Endodermal cell (in vitro differentiated cells): ENCODE results near the gene MAML1. TPM values are rescaled to one million over a fixed set of nuclear protein-coding genes. Genes with fewer than 3 reads are reported as not detected.
"Not testable (repeated sequence)": the region's sequence is repeated elsewhere in the genome, so short reads cannot be mapped to it uniquely, and the experiment has no call there.

Experiments used
- DNase-seq: peaks from one replicate; pipeline ENCODE4 v3.0.0-alpha.2; 2017
- H3K27ac ChIP-seq: 2 replicates; pipeline ENCODE4 v1.5.1; 2013; ENCODE audit warnings: mild to moderate bottlenecking, low read depth, low read length, moderate library complexity
- H3K27me3 ChIP-seq: 2 replicates; pipeline ENCODE4 v1.6.1; 2013; ENCODE audit warnings: mild to moderate bottlenecking, low read length, moderate library complexity; ENCODE audit not compliant: insufficient read depth, control insufficient read depth, poor library complexity, severe bottlenecking
- H3K36me3 ChIP-seq: 2 replicates; pipeline ENCODE4 v1.7.0; 2013; ENCODE audit warnings: mild to moderate bottlenecking, low read length, moderate library complexity; ENCODE audit not compliant: control insufficient read depth, insufficient read depth
- H3K4me1 ChIP-seq: one replicate; pipeline ENCODE4 v1.7.0; 2013; ENCODE audit warnings: low read length; ENCODE audit not compliant: control insufficient read depth, insufficient read depth
- H3K4me3 ChIP-seq: 2 replicates; pipeline ENCODE4 v1.5.1; 2013; ENCODE audit warnings: mild to moderate bottlenecking, low read length, moderate library complexity
- H3K9ac ChIP-seq: 2 replicates; pipeline ENCODE4 v1.6.1; 2013; ENCODE audit warnings: mild to moderate bottlenecking, low read length, moderate library complexity; ENCODE audit not compliant: poor library complexity, severe bottlenecking; ENCODE audit errors: extremely low read depth
- H3K9me3 ChIP-seq: 2 replicates; pipeline ENCODE4 v1.6.1; 2013; ENCODE audit warnings: mild to moderate bottlenecking, low read length, moderate library complexity; ENCODE audit not compliant: control insufficient read depth
- H3K27ac Mint-ChIP-seq: 2 replicates; pipeline ENCODE4 v1.8.0; 2020; ENCODE audit warnings: mixed read lengths
- H3K27me3 Mint-ChIP-seq: 2 replicates; pipeline ENCODE4 v1.8.0; 2021; ENCODE audit warnings: mild to moderate bottlenecking, mixed read lengths; ENCODE audit not compliant: insufficient read depth
- H3K36me3 Mint-ChIP-seq: 2 replicates; pipeline ENCODE4 v1.8.0; 2020; ENCODE audit warnings: low read depth, mixed read lengths
- H3K4me1 Mint-ChIP-seq: 2 replicates; pipeline ENCODE4 v1.8.0; 2020; ENCODE audit warnings: mixed read lengths
- H3K4me3 Mint-ChIP-seq: 2 replicates; pipeline ENCODE4 v1.8.0; 2020; ENCODE audit warnings: mild to moderate bottlenecking, moderate library complexity, mixed read lengths
- H3K9me3 Mint-ChIP-seq: 2 replicates; pipeline ENCODE4 v1.8.0; 2020; ENCODE audit warnings: mild to moderate bottlenecking, mixed read lengths
- CTCF ChIP-seq: fragments of 200-600 bp; sonication (generic); conservative IDR thresholded peaks from 2 replicates; pipeline ENCODE4 v1.5.0; 2021; ENCODE audit warnings: antibody characterized with exemption, mild to moderate bottlenecking
- WGBS, 2 experiments: methylation state at CpG; one replicate each; pipeline versions ENCODE4 v1.1.5 to v1.1.7; 2013; ENCODE audit warnings: missing lambda C conversion rate in 2 of 2, mixed read lengths in 1 of 2; ENCODE audit not compliant: insufficient coverage in 1 of 2, insufficient read length in 1 of 2; 5-methylcytosine and 5-hydroxymethylcytosine counted together
- total RNA-seq, 2 donors: library from RNA; stranded (reverse); fragmentation: NEBNext Ultra II Directional in 1 of 2; extraction: Animal tissue kit (Norgen Biotek cat#: 25700) in 1 of 2; gene quantifications; 2 replicates in 1 of 2; 3 replicates in 1 of 2; pipeline ENCODE4 v1.2.1, GENCODE V29; 2021

MAML1 gene
- total RNA-seq, 2 donors from 2014 or later: 38.9 to 41.4 TPM

- no peaks in the 10 kb centered on the region for H3K4me1 Mint-ChIP-seq
- no peak for TF ChIP-seq CTCF
- peaks cover 4% of the 10 kb centered on the region for H3K9me3 Mint-ChIP-seq
- DNase-seq: no peak
- peaks cover 2% of the 10 kb centered on the region for H3K36me3 Mint-ChIP-seq
- Histone ChIP-seq H3K27me3 (no peaks in the 10 kb centered on the region), H3K9ac (no peak overlapping the region), H3K4me3 (no peak overlapping the region), H3K36me3 (no peaks in the 10 kb centered on the region), H3K9me3 (no peaks in the 10 kb centered on the region), H3K4me1 (no peaks in the 10 kb centered on the region), H3K27ac (no peak overlapping the region)
- H3K27ac Mint-ChIP-seq: no peak overlapping the region
- H3K4me3 Mint-ChIP-seq: no peak overlapping the region
- H3K27me3 Mint-ChIP-seq: no peaks in the 10 kb centered on the region
- 95% methylated on average over 7 of the region's 7 CpGs for WGBS, 2 experiments
Observed at GRCh38 chr5:179788193-179788854, 55.7 kb downstream of the MAML1 start.

GRCh38 chr5:179789278-179789677 lies 56.7 kb downstream of the MAML1 start:
- not testable (repeated sequence) for H3K9me3 Mint-ChIP-seq, H3K27me3 ChIP-seq

GRCh38 chr5:179791881-179792611 lies 59.4 kb downstream of the MAML1 start:
- H3K9me3 ChIP-seq: no peaks in the 10 kb centered on the region
- Mint-ChIP-seq H3K36me3 (peaks cover 6% of the 10 kb centered on the region), H3K4me3 (no peak overlapping the region), H3K27me3 (no peaks in the 10 kb centered on the region), H3K27ac (no peak overlapping the region), H3K4me1 (peaks cover 3% of the 10 kb centered on the region), H3K9me3 (peaks cover 4% of the 10 kb centered on the region)
- no peaks in the 10 kb centered on the region for H3K27me3 ChIP-seq
- H3K4me1 ChIP-seq: peaks cover 5% of the 10 kb centered on the region
- WGBS, 2 experiments: 87 to 89% methylated on average over 11 to 15 of the region's 15 CpGs
- H3K27ac ChIP-seq: no peak overlapping the region
- H3K4me3 ChIP-seq: no peak overlapping the region
- no peak for TF ChIP-seq CTCF
- H3K36me3 ChIP-seq: peaks cover 3% of the 10 kb centered on the region
- DNase-seq: no peak
- H3K9ac ChIP-seq: no peak overlapping the region

More at GRCh38 chr5:179789278-179789677, 56.7 kb downstream of the MAML1 start:
- H3K4me3 Mint-ChIP-seq, H3K36me3 ChIP-seq, H3K4me3 ChIP-seq, H3K4me1 Mint-ChIP-seq, H3K27ac Mint-ChIP-seq, H3K27ac ChIP-seq, H3K36me3 Mint-ChIP-seq, DNase-seq, H3K4me1 ChIP-seq, H3K9ac ChIP-seq, H3K9me3 ChIP-seq, H3K27me3 Mint-ChIP-seq: not testable (repeated sequence)
- WGBS, 2 experiments: 86 to 94% methylated on average over 7 to 9 of the region's 9 CpGs
